Measurements from ENCODE around the gene RYR1. TPM values are rescaled to one million over a fixed set of nuclear protein-coding genes. Genes with fewer than 3 reads are reported as not detected.

The RYR1 gene
- 0.27 and 0.31 TPM in 2 replicates for total RNA-seq (2014; rRNA removed; shearing (Covaris generic))

- in situ Hi-C loops (cut with HindIII; ENCODE audit: low sequenced_read_pairs) = no loop called here
- peak; percentile 27 for DNase-seq (ENCODE audit: low spot score)
These were observed at the start of gene RYR1 for GRCh38 chr19:38433268-38433733. RYR1 (plus strand) TSS chr19:38433691; CDS start chr19:38433830, 139 bp downstream.

GRCh38 chr19:38383743-38384142, 49.7 kb upstream of the RYR1 start:
- DNase-seq (ENCODE audit: low spot score) = no peak
- in situ Hi-C loops (cut with HindIII; ENCODE audit: low sequenced_read_pairs) = no loop called here

- in situ Hi-C loops (cut with HindIII; ENCODE audit: low sequenced_read_pairs) = no loop called here
- DNase-seq (ENCODE audit: low spot score) = peak; percentile 19
These were observed 49.1 kb upstream of the RYR1 start for GRCh38 chr19:38384209-38385027.

GRCh38 chr19:38385057-38385803, 48.3 kb upstream of the RYR1 start:
- no peak for DNase-seq (ENCODE audit: low spot score)
- in situ Hi-C loops (cut with HindIII; ENCODE audit: low sequenced_read_pairs) = no loop called here

- in situ Hi-C loops (cut with HindIII; ENCODE audit: low sequenced_read_pairs) = no loop called here
- DNase-seq (ENCODE audit: low spot score) = no peak
These were observed 47.7 kb upstream of the RYR1 start for GRCh38 chr19:38385804-38386257.

GRCh38 chr19:38386300-38386970, 47.1 kb upstream of the RYR1 start:
- in situ Hi-C loops (cut with HindIII; ENCODE audit: low sequenced_read_pairs) = no loop called here
- no peak for DNase-seq (ENCODE audit: low spot score)

- in situ Hi-C loops (cut with HindIII; ENCODE audit: low sequenced_read_pairs) = no loop called here
- no peak for DNase-seq (ENCODE audit: low spot score)
These were observed 46.4 kb upstream of the RYR1 start for GRCh38 chr19:38386971-38387549.

- in situ Hi-C loops (cut with HindIII; ENCODE audit: low sequenced_read_pairs) = no loop called here
- DNase-seq (ENCODE audit: low spot score) = peak; percentile 85
These were observed 45.7 kb upstream of the RYR1 start, which contains the start of gene GGN for GRCh38 chr19:38387550-38388348. GGN (minus strand) TSS chr19:38388034; CDS start chr19:38387261, 773 bp downstream.

GRCh38 chr19:38388349-38389100, 45.0 kb upstream of the RYR1 start, which contains the start of gene SPRED3:
SPRED3 (plus strand) TSS chr19:38388697; CDS start chr19:38390303, 1,606 bp downstream.
- DNase-seq (ENCODE audit: low spot score) = no peak
- in situ Hi-C loops (cut with HindIII; ENCODE audit: low sequenced_read_pairs) = no loop called here

- DNase-seq (ENCODE audit: low spot score) = peak; percentile 34
- in situ Hi-C loops (cut with HindIII; ENCODE audit: low sequenced_read_pairs) = no loop called here
These were observed 44.2 kb upstream of the RYR1 start for GRCh38 chr19:38389101-38389925.

GRCh38 chr19:38389957-38390924, 43.2 kb upstream of the RYR1 start:
- no peak for DNase-seq (ENCODE audit: low spot score)
- in situ Hi-C loops (cut with HindIII; ENCODE audit: low sequenced_read_pairs) = no loop called here

- DNase-seq (ENCODE audit: low spot score) = no peak
- in situ Hi-C loops (cut with HindIII; ENCODE audit: low sequenced_read_pairs) = no loop called here
These were observed 41.5 kb upstream of the RYR1 start for GRCh38 chr19:38391911-38392464.

GRCh38 chr19:38392707-38393308, 40.7 kb upstream of the RYR1 start:
- no peak for DNase-seq (ENCODE audit: low spot score)
- in situ Hi-C loops (cut with HindIII; ENCODE audit: low sequenced_read_pairs) = no loop called here

- DNase-seq (ENCODE audit: low spot score) = no peak
These were observed 39.0 kb upstream of the RYR1 start for GRCh38 chr19:38394488-38394887.

More at GRCh38 chr19:38394488-38394887, 39.0 kb upstream of the RYR1 start:
- in situ Hi-C loops (cut with HindIII; ENCODE audit: low sequenced_read_pairs) = no loop called here

Measured in G401 (cell line).